GM19351 (cell line): ENCODE results near the gene ARHGEF17.

ENCODE experiments used
- ATAC-seq: cut with Tn5 transposase; IDR thresholded peaks from one replicate; pipeline ENCODE4 v1.9.1; 2021; ENCODE audit warnings: mild to moderate bottlenecking, moderate library complexity; ENCODE audit not compliant: unreplicated experiment

ARHGEF17 gene

DNA sequence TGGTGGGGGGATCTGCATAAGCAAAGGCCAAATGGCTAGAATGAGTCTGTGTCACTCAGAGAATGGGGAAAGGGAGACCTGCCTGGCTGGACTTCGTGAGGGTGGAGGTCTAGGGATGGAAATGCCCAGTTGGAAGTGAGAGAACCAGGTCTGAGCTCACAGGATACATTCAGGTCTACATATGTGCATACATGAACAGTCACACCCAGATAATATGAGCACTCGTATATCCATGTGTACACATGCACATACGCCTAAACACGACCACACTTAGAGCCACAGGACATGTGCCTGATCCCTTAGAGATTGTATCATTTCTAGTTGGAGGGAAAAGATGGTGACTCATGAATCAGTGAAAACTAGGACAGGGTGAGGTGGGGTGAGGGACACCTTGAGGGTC lies 47.0 kb downstream of the ARHGEF17 start:
- ATAC-seq = no peak

DNA sequence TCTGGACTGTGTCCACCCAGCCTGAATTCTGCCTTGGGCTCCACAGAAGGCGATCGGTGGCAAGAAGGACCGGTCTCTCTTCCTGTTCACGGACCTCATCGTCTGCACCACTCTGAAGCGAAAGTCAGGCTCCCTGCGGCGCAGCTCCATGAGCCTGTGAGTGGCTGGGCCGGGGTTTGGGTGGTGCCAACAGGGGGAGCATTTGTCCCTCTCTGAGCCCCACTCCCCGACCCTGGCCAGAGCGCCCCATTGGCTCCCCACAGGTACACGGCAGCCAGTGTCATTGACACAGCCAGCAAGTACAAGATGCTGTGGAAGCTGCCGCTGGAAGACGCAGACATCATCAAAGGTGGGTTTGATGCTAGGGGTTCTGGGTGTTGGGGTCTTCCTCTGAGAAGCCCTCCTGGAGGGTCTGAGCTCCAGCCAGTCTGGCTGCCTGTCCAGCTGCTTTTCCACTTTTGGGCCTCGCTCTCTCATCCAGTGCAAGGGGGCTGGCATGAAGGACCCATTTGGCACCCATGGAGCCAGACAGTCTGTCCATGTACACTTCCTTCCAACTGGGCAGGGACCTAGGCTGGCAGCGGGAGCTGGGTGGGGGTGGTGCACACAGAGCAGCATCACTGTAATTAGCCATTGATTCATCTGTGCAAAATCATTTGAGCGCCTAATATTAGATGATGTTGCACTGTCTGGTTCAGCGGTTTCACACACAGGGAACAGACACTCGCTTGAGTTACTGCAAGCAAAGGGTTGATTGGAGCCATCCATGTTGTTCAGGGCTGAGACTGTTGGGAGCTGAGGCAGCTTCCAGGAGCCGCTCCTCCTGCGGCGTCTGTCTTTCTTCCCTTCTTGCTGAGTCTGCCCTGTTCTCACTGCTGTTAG lies 49.1 kb downstream of the ARHGEF17 start:
- no peak for ATAC-seq

DNA sequence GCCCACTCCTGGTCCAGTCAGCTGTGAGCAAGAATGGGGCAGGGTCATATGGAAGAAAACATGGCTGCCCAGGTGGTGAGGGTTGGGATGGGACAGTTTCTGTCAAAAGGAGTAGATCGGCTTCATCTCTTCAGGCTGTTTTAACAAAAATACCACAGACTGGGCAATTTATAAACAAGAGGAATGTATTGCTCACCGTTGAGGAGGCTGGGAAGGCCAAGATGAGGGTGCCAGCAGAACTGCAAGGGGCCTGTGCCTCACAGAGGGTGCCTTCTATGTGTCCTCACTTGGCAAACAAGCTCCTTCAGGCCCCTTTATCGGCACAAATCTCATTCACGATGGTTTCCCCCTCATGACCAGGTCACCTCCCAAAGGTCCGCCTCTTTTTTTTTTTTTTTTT lies 50.0 kb downstream of the ARHGEF17 start:
- ATAC-seq = no peak

DNA sequence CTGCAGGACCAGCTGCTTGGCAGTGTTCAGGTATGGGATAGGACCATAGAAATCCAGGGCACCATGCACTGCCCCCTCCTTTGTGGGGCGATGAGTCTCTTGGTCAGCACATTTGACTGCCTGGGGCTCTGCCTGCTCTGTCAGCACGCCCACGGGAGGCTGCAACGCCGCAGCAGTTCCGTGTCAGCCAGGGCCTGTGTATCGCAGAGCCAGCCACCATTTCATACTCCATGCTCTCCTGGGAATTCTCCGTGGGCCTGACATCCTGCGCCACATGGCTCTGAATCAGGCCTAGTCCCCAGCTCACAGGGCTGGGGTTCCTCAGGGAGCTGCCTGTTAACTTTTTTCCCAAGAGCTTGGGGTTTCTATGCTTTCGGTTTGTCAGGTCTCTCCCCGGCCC lies 51.3 kb downstream of the ARHGEF17 start:
- no peak for ATAC-seq

DNA sequence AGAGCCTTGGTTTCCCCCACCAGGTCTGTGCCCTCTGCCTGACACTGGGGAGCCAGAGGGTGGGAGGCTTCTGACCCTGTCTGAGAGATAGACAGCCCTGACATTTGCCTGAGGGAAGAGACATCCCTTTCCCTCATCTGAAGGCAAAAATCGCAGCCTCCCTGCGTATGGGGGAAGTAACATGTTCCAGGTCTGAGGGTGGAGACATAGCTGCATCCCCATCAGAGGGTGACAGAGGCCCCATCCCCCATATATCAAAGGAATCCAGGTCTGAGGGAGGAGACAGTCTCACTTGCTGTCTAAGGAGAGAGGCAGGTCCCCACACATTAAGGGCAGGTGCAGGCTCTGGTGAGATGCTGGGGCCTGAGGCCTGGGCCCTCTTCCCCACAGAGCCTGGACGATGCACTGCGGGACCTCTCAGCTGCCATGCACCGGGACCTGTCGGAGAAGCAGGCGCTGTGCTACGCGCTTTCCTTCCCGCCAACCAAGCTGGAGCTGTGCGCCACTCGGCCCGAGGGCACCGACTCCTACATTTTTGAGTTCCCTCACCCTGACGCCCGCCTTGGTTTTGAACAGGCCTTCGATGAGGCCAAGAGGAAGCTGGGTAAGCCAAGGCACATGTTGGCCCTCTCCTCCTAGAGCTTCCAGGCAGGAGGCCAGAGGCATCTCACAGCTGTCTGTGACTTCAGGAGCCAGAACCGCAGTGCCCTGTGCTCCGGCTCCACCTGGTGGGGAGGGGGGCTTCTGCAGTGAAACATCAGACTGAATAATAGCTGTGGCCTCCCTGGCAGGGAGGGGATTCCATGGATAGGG lies 52.1 kb downstream of the ARHGEF17 start:
- no peak for ATAC-seq

DNA sequence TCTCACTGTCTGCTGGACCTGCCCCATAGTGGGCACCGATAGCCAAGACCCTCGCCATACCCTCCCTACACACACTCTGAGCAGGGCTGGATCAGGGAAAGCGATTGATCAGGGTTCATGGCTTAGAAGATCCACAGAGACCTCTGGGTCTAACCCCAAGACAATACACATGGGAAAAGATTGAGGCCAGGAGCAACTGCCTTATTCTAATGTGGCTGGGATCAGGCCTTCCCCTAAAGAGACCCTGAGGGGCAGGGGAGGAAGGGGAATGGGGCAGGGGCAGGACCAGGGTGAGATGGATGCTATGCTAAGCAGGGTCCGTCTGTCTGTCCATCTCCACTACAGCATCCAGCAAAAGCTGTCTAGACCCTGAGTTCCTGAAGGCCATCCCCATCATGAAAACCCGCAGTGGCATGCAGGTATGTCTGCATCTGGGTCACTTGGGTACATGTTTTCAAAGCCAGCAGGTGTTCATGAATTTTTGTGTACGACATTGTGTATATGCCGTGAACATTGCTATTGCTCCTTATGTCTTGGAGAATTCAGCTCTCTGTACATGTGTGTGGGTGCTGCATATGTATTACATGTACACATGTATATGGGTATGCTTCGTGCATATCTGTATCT lies 52.8 kb downstream of the ARHGEF17 start:
- ATAC-seq = no peak

DNA sequence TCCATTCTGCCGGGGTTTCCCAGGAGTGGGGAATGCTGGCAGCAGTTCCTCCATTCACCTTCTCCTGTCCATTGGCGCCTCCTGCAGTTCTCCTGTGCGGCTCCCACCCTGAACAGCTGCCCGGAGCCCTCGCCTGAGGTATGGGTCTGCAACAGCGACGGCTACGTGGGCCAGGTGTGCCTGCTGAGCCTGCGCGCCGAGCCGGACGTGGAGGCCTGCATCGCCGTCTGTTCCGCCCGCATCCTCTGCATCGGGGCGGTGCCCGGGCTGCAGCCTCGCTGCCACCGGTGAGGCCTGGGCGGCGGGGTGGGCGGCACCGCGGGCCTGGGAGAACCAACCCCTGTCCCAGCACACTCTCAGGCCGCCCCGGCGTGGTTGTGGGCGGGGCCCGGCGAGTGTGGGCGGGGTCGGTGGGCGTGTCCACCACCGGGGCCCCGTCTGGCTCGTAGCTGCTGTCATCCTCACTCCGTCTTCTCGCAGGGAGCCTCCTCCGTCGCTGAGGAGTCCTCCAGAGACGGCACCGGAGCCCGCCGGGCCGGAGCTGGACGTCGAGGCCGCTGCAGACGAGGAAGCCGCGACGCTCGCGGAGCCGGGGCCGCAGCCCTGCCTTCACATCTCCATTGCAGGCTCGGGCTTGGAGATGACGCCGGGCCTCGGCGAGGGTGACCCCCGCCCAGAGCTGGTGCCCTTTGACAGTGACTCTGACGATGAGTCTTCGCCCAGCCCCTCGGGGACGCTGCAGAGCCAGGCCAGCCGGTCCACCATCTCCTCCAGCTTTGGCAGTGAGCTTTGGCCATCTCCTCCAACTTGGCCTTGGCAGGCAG lies 54.1 kb downstream of the ARHGEF17 start:
- no peak for ATAC-seq

DNA sequence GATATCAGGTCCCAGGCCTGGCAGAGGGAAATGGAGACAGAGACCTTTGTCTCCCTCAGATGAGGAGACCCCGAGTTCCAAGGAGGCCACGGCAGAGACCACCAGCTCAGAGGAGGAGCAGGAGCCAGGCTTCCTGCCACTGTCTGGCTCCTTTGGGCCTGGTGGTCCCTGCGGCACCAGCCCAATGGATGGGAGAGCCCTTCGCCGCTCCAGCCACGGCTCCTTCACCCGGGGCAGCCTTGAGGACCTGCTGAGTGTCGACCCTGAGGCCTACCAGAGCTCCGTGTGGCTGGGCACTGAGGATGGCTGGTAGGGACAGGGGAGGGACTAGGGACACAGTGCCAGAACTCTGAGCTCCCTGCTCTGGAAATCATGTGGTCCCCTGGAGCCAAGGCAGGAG lies 55.1 kb downstream of the ARHGEF17 start:
- no peak for ATAC-seq

DNA sequence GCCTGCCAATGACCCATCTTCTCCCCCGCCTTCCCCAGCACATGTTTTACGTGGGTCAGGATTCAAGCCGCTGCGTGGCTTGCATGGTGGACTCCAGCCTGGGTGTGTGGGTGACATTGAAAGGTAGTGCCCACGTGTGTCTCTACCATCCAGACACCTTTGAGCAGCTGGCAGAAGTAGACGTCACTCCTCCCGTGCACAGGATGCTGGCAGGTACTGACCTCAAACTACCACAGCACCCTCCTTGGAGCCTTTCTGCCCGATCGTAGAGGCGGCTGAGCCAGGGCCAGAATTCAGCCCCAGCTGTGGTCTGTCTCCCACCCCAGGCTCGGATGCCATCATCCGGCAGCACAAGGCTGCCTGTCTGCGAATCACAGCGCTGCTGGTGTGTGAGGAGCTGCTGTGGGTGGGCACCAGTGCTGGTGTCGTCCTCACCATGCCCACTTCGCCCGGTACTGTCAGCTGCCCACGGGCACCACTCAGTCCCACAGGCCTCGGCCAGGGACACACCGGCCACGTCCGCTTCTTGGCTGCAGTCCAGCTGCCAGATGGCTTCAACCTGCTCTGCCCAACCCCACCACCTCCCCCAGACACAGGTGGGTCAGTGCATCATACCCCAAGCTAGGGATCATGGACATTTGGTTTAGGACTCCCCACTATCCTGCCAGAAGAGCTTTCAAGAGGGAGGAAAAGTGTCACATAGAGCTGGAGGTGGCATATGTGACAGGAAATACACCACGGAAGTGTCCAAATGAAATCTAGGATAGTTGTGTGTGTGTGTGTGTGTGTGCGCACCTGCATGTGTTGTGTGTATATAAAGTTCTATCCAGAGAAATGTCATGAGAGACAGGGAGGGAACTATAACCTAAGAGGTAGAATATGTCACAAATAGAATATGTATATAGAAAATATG lies 57.5 kb downstream of the ARHGEF17 start:
- no peak for ATAC-seq

DNA sequence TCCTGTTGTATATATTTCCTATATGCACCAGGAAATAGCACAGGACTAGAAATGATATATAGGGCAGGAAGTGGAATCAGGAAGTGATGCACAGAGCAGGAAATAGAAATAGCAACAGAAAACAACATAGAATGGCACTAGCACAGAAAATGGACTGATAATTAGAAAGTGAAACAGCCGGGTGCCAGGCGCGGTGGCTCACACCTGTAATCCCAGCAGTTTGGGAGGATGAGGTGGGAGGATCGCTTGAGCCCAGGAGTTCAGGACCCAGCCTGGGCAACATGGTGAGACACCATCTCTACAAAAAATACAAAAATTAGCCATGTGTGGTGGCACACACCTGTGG lies 58.2 kb downstream of the ARHGEF17 start:
- ATAC-seq = no peak

DNA sequence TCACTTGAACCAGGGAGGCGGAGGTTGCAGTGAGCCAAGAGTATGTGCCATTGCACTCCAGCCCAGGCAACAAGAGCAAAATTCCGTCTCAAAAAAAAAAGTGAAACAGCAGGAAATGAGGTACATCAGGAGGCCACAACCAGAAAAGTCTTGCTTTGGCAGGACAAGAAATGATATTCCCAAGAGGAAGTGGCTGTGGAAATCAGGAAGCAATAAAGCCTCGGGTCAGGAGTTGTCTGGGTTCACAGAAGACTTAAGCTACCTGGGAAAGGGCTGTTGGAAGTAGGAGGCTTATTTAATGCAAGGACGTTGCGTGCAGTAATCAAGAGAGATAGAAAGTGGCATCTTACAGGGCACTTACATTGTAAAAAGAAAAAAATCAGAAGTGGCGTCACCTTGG lies 58.9 kb downstream of the ARHGEF17 start:
- no peak for ATAC-seq

DNA sequence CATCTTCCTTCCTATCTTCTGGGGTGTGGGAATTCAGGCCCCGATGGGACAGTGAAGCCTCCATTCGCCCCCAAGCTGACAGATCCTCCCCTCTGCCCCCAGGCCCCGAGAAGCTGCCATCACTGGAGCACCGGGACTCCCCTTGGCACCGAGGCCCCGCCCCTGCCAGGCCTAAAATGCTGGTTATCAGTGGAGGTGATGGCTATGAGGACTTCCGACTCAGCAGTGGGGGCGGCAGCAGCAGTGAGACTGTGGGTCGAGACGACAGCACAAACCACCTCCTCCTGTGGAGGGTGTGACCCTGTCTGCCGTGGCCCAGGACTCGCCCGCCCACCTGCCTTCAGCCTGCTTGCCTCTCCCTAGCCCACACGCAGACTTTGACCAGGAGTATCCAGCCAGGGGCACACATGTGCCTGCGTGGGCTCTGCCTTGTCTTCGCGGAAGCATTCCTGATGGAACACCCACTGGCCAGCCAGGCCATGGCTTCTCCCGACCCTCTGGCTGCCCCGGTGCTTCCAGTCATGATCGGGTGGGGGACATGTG lies 59.5 kb downstream of the ARHGEF17 start:
- ATAC-seq = no peak

DNA sequence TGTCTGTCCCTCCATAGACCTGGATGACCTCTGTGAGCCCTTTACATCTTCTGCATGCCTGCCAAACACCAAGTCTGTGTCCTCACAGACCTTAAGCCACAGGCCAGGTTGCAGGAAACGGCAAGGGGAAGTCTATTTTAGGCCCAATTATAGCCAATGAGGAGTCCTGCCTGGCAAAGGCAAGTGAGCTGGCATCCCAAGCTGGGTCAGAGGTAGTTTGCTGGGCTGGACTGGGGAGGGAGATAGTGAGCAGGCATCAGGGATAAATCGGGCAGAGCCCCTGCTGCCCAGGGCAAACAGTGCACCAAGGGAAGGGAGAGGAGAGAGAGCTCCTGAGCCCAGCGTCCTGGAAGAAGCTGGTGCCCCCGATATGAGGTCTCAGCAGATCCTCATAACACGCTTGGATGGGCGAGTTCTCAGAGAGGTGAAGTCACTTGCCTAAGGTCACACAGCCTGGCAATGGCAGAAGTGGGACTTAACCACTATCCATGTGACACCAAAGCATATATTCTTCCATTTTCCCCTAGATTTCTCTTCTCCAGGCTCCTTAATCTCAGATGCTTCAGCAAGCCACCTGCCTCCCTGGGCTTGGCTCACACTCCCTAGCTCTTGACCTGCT lies 64.4 kb downstream of the ARHGEF17 start:
- ATAC-seq = no peak

DNA sequence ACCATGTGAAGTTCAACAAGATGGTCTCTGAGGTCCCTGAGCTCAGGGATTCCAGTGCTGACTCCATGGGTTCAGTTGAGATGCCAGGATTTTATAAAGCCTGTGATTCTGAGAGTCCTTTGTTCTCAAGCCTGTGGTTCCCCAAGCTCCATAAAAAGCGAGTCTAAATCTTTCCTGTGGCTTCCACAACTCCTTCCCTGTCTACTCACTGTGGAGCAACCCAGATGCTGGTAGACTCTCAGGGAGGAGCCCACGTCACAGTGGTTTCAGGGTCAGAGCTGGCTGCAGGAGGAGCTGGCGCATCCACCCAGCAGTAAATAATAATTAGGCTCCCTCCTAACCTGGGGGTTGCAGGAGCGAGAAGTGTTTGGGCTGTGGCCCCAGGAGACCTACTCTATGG lies 66.1 kb downstream of the ARHGEF17 start:
- no peak for ATAC-seq

DNA sequence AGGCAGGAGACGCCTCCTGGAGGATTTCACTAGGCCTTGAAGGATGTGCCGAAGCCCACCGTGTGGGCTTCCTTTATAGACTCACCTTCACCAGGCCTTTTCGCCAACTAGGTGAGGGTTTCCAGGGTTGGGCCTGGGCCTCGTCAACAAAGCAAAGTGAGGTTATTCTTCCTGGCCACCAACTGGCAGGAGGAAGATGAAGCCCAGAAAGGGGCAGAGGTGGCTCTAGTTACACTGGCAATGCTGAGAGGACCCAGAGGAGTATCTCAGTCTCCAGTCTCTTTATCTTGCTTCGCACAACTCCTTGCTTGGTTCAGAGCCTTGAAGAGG lies 67.7 kb downstream of the ARHGEF17 start:
- no peak for ATAC-seq

DNA sequence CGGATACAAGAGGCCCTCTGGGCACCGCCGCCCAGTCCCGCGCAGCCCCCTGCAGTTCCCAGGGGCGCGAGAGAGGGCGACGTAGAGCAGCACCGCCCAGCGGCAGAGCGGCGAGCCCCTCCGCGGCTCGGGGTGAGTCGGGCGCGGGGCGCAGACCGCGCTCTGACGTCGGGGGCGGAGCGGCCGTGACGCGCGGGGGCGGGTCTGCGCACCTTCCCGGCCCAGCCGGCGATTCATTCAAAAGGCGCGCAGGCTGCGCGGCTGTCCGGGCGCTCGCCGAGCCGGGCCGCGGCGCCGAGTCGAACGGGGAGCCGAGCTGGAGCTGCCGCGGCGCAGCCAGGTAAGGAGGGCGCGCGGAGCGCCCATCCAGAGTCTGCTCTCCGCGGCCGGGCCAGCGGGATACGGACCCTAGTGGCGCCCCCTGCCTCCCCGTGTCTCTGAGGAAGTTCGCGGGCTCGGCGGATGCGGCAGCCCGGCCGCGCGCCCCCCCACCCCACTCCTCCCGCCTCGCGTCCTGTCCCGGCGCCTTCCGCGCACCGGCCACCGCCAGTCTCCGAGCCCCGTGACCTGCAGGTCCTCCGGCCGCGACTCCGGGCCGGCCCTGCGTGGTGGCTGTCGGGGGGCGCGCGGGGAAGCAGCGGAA lies 68.2 kb downstream of the ARHGEF17 start, which contains the start of gene RELT:
Gene RELT, plus strand, starts transcription at position 240 of the 643 bp plus-strand sequence. CDS start 12,738 bp downstream, outside the sequence.
- peak; percentile 71 for ATAC-seq

DNA sequence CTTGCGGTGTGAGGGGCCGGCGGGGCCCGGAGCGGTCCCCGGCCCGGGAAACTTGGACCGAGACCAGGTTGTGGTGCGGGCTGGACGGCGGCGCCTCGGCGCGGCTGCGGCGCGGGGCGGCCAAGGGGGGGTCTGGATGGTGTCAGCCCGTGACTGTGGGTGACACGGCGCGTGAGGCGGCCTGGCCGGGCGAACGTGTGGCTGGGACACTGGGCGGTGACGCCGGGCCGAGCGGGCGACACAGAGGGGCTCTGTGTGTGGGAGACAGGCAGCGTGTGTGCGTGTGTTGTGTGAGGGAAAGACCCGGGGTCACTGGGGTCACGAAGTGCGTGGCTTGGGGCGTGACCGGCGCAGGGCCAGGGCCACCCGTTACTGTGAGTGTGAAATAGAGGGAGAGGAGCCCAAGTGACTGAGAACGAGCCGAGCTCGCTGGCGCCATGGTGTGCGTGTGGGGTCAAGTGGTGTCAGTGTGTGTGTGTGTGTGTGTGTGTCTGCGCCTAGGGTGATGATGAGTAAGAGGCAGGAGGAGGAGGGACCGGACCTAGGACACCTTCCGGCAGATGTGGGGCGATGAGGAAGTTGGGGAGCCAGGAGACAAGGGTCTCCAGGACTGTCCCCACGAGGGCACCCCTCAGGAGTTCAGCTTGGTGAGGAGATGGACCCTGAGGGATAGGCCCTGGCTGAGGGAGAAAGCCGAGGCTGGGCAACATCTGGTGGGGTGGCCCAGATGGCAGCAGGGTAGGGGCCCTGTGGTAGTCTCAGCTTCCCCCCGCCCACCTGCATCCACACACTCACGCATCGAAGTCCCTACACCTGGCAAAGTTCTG lies 68.9 kb downstream of the ARHGEF17 start:
- ATAC-seq = peak; percentile 21
